Naive thymus-derived CD4-positive, alpha-beta T cell (primary cell): ENCODE data around the gene C1orf159. TPM values are rescaled to one million over a fixed set of nuclear protein-coding genes. Genes with fewer than 3 reads are reported as not detected.

ENCODE experiments used
- ATAC-seq: fragments of 150-1000 bp; cut with Tn5 transposase; 2 replicates; pipeline ENCODE4 v1.10.0; 2021; ENCODE audit warnings: mild to moderate bottlenecking, moderate library complexity
- CTCF ChIA-PET: fragments of 350-600 bp; sonication (Branson Sonifier 250); formaldehyde crosslinking; loops from one replicate; lab custom pipeline; 2021; ENCODE audit warnings: antibody characterized with exemption; lab: Charles Lee
- POLR2A ChIA-PET: fragments of 350-600 bp; sonication (Branson Sonifier 250); formaldehyde crosslinking; loops from one replicate; lab custom pipeline; 2021; ENCODE audit warnings: antibody characterized with exemption, inconsistent platforms; lab: Charles Lee
- DNase-seq, 9 donors: peaks; one replicate each; pipeline versions ENCODE4 v3.0.0 to v3.0.0-alpha.2; 2020 to 2022; ENCODE audit warnings: mixed read lengths in 1 of 9
- H3K27ac ChIP-seq: one replicate; pipeline ENCODE4 v1.7.0; 2013; ENCODE audit warnings: mild to moderate bottlenecking, low read depth, low read length, moderate library complexity
- H3K27me3 ChIP-seq, 2 donors: one replicate each; pipeline ENCODE4 v1.7.0; 2013; ENCODE audit warnings: low read length in 2 of 2, mild to moderate bottlenecking in 2 of 2, moderate library complexity in 2 of 2; ENCODE audit not compliant: control insufficient read depth in 2 of 2, insufficient read depth in 2 of 2
- H3K36me3 ChIP-seq, 3 experiments: 1 replicate in 2 of 3; 2 replicates in 1 of 3; pipeline ENCODE4 v1.7.0; 2013; ENCODE audit warnings: low read length in 3 of 3, mild to moderate bottlenecking in 3 of 3, moderate library complexity in 1 of 3; ENCODE audit not compliant: insufficient read depth in 3 of 3, control insufficient read depth in 2 of 3
- H3K4me1 ChIP-seq, 2 donors: one replicate each; pipeline ENCODE4 v1.7.0; 2013; ENCODE audit warnings: low read length in 2 of 2, mild to moderate bottlenecking in 2 of 2, moderate library complexity in 1 of 2; ENCODE audit not compliant: control insufficient read depth in 2 of 2, insufficient read depth in 2 of 2
- H3K4me3 ChIP-seq: 2 replicates; pipeline ENCODE4 v1.7.0; 2013; ENCODE audit warnings: mild to moderate bottlenecking, low read length
- H3K9me3 ChIP-seq, 3 experiments: 1 replicate in 2 of 3; 2 replicates in 1 of 3; pipeline ENCODE4 v1.7.0; 2013; ENCODE audit warnings: low read length in 3 of 3; ENCODE audit not compliant: control insufficient read depth in 2 of 3
- H3K27ac Mint-ChIP-seq, 9 donors: one replicate each; pipeline ENCODE4 v1.8.0; 2020 to 2022; ENCODE audit warnings: mixed read lengths in 9 of 9, mild to moderate bottlenecking in 8 of 9, moderate library complexity in 5 of 9, inconsistent platforms in 2 of 9
- H3K27me3 Mint-ChIP-seq, 5 donors: one replicate each; pipeline ENCODE4 v1.8.0; 2021 to 2022; ENCODE audit warnings: mixed read lengths in 5 of 5, mild to moderate bottlenecking in 1 of 5
- H3K36me3 Mint-ChIP-seq, 5 donors: one replicate each; pipeline ENCODE4 v1.8.0; 2020 to 2022; ENCODE audit warnings: mixed read lengths in 5 of 5, mild to moderate bottlenecking in 3 of 5, inconsistent platforms in 1 of 5
- H3K4me1 Mint-ChIP-seq, 7 donors: one replicate each; pipeline ENCODE4 v1.8.0; 2020 to 2022; ENCODE audit warnings: mixed read lengths in 7 of 7, mild to moderate bottlenecking in 3 of 7, inconsistent platforms in 1 of 7
- H3K4me3 Mint-ChIP-seq, 10 donors: one replicate each; pipeline ENCODE4 v1.8.0; 2020 to 2022; ENCODE audit warnings: mild to moderate bottlenecking in 10 of 10, mixed read lengths in 10 of 10, moderate library complexity in 6 of 10, inconsistent platforms in 2 of 10
- H3K9me3 Mint-ChIP-seq, 11 donors: one replicate each; pipeline ENCODE4 v1.8.0; 2020 to 2022; ENCODE audit warnings: mixed read lengths in 11 of 11, mild to moderate bottlenecking in 4 of 11, inconsistent platforms in 1 of 11, moderate library complexity in 1 of 11
- intact Hi-C, 2 donors: fragments of 100-400 bp; cut with micrococcal nuclease; formaldehyde crosslinking; loops; one replicate each; pipeline ENCODE4 v1.15.1; 2023
- polyA plus RNA-seq, 2 donors: library from polyadenylated mRNA; unstranded; fragments of 300-500 nt; fragmentation: Illumina TruSeq; gene quantifications; one replicate each; pipeline ENCODE4 v1.2.3, GENCODE V29; 2021
- total RNA-seq, 6 experiments: library from RNA in 5 of 6; stranded (reverse) in 5 of 6; gene quantifications; 1 replicate in 5 of 6; 2 replicates in 1 of 6; pipeline ENCODE4 v1.2.3 and lab custom pipeline; 2021 to 2026

The C1orf159 gene
- total and polyA plus RNA-seq, 7 experiments from 2014 or later: 6.4 to 21.9 (median 19.2) TPM

GRCh38 chr1:1037366-1038327 is 78.2 kb downstream of the C1orf159 start:
- ATAC-seq (no peak), DNase-seq (no peak)
- Mint-ChIP-seq H3K4me1 (peaks cover 5 to 18% (median 15%) of the 10 kb centered on the region in 7 donors), H3K36me3 (peaks cover 0 to 3% (median 0%) of the 10 kb centered on the region in 5 donors), H3K4me3 (peak overlapping the region in 1 of 10 donors; percentile 7), H3K27me3 (peaks cover 3 to 33% (median 5%) of the 10 kb centered on the region in 5 donors), H3K9me3 (no peaks in the 10 kb centered on the region), H3K27ac (no peak overlapping the region)
- Histone ChIP-seq H3K9me3 (no peaks in the 10 kb centered on the region), H3K4me1 (peaks cover 6 to 16% of the 10 kb centered on the region in 2 donors), H3K27ac (no peak overlapping the region), H3K27me3 (peaks cover 0 to 9% of the 10 kb centered on the region in 2 donors), H3K36me3 (no peaks in the 10 kb centered on the region), H3K4me3 (no peak overlapping the region)
- ChIA-PET CTCF (interaction anchor here (0.6 to 1.2 kb wide), 2 partner anchors 53 to 306 kb away, joined by 3 to 4 read pairs; no protein-coding TSS in a partner anchor), POLR2A (interaction anchor here (1.2 to 1.7 kb wide), 2 partner anchors 16 to 24 kb away, joined by 5 read pairs; partner anchors contain the start of gene ISG15)
- intact Hi-C loops: no loop called here

GRCh38 chr1:1035291-1035943 is 80.5 kb downstream of the C1orf159 start:
- Histone ChIP-seq H3K27ac (no peak overlapping the region), H3K4me1 (peaks cover 6 to 20% of the 10 kb centered on the region in 2 donors), H3K27me3 (peaks cover 0 to 16% of the 10 kb centered on the region in 2 donors), H3K9me3 (no peaks in the 10 kb centered on the region), H3K36me3 (no peaks in the 10 kb centered on the region), H3K4me3 (no peak overlapping the region)
- peaks cover 5 to 23% (median 18%) of the 10 kb centered on the region in 7 donors for H3K4me1 Mint-ChIP-seq
- no peak for ATAC-seq
- CTCF ChIA-PET: no interaction called here
- H3K36me3 Mint-ChIP-seq: peaks cover 0 to 3% (median 0%) of the 10 kb centered on the region in 5 donors
- no peaks in the 10 kb centered on the region for H3K9me3 Mint-ChIP-seq
- POLR2A ChIA-PET: no interaction called here
- peak overlapping the region in 2 of 10 donors; percentile 7 to 28 for H3K4me3 Mint-ChIP-seq
- peaks cover 3 to 39% (median 14%) of the 10 kb centered on the region in 5 donors for H3K27me3 Mint-ChIP-seq
- no peak overlapping the region for H3K27ac Mint-ChIP-seq
- intact Hi-C loops: no loop called here
- DNase-seq: no peak

GRCh38 chr1:1034439-1034781 is 81.5 kb downstream of the C1orf159 start:
- Histone ChIP-seq H3K27me3 (peaks cover 0 to 16% of the 10 kb centered on the region in 2 donors), H3K36me3 (no peaks in the 10 kb centered on the region), H3K27ac (no peak overlapping the region), H3K9me3 (no peaks in the 10 kb centered on the region), H3K4me3 (no peak overlapping the region), H3K4me1 (peaks cover 0 to 11% of the 10 kb centered on the region in 2 donors)
- Mint-ChIP-seq H3K36me3 (peaks cover 0 to 3% (median 0%) of the 10 kb centered on the region in 5 donors), H3K4me3 (peak overlapping the region in 8 of 10 donors; percentile 29 to 79 (median 58)), H3K4me1 (peaks cover 5 to 18% (median 10%) of the 10 kb centered on the region in 7 donors), H3K27ac (no peak overlapping the region), H3K9me3 (no peaks in the 10 kb centered on the region), H3K27me3 (peaks cover 3 to 35% (median 14%) of the 10 kb centered on the region in 5 donors)
- intact Hi-C loops: loop anchor here in 1 of 2 donors (5.0 kb wide), 1 partner anchor 238 kb away; the partner anchor contains the start of gene UBE2J2
- DNase-seq (no peak), ATAC-seq (no peak)
- ChIA-PET POLR2A (no interaction called here), CTCF (interaction anchor here (3.6 kb wide), 1 partner anchor 29 kb away, joined by 16 read pairs; no protein-coding TSS in a partner anchor)

GRCh38 chr1:1033731-1034438 is 82.0 kb downstream of the C1orf159 start:
- ATAC-seq (no peak), DNase-seq (peak in 1 of 9 donors; percentile 40)
- Mint-ChIP-seq H3K36me3 (peaks cover 0 to 3% (median 0%) of the 10 kb centered on the region in 5 donors), H3K27ac (no peak overlapping the region), H3K9me3 (no peaks in the 10 kb centered on the region), H3K4me1 (peaks cover 5 to 14% (median 7%) of the 10 kb centered on the region in 7 donors), H3K27me3 (peaks cover 3 to 30% (median 14%) of the 10 kb centered on the region in 5 donors), H3K4me3 (peak overlapping the region in 8 of 10 donors; percentile 29 to 79 (median 57))
- Histone ChIP-seq H3K4me1 (peaks cover 0 to 5% of the 10 kb centered on the region in 2 donors), H3K27ac (no peak overlapping the region), H3K27me3 (peaks cover 0 to 16% of the 10 kb centered on the region in 2 donors), H3K9me3 (no peaks in the 10 kb centered on the region), H3K4me3 (no peak overlapping the region), H3K36me3 (no peaks in the 10 kb centered on the region)
- CTCF ChIA-PET: interaction anchor here (2.2 to 3.6 kb wide), 2 partner anchors 16 to 29 kb away, joined by 9 to 16 read pairs; no protein-coding TSS in a partner anchor
- POLR2A ChIA-PET: no interaction called here
- intact Hi-C loops: loop anchor here (1.0 to 5.0 kb wide), 12 partner anchors 14 to 407 kb away; partner anchors contain the start of genes C1orf159 (in 2 of the 2), AGRN (in 1 of the 2), ISG15 (in 1 of the 2) and UBE2J2 (in 1 of the 2)

- intact Hi-C loops: loop anchor here (1.0 to 5.0 kb wide), 12 partner anchors 13 to 408 kb away; partner anchors contain the start of genes C1orf159 (in 2 of the 2), AGRN (in 1 of the 2), ISG15 (in 1 of the 2) and UBE2J2 (in 1 of the 2)
- H3K4me3 ChIP-seq: peak overlapping the region; percentile 43
- H3K27me3 ChIP-seq: peaks cover 0 to 16% of the 10 kb centered on the region in 2 donors
- ChIA-PET CTCF (interaction anchor here (2.2 to 3.6 kb wide), 2 partner anchors 16 to 30 kb away, joined by 9 to 16 read pairs; no protein-coding TSS in a partner anchor), POLR2A (interaction anchor here (0.7 kb wide), 1 partner anchor 141 kb away, joined by 3 read pairs; the partner anchor contains the start of gene TTLL10)
- ATAC-seq (peak; percentile 94), DNase-seq (peak; percentile 67 to 93 (median 79))
- no peak overlapping the region for H3K27ac ChIP-seq
- no peaks in the 10 kb centered on the region for H3K9me3 ChIP-seq
- no peaks in the 10 kb centered on the region for H3K9me3 Mint-ChIP-seq
- H3K36me3 Mint-ChIP-seq: no peaks in the 10 kb centered on the region
- H3K4me1 Mint-ChIP-seq: peaks cover 0 to 8% (median 6%) of the 10 kb centered on the region in 7 donors
- peaks cover 0 to 5% of the 10 kb centered on the region in 2 donors for H3K4me1 ChIP-seq
- H3K36me3 ChIP-seq: no peaks in the 10 kb centered on the region
- peak overlapping the region in 7 of 10 donors; percentile 39 to 76 (median 62) for H3K4me3 Mint-ChIP-seq
- H3K27me3 Mint-ChIP-seq: peaks cover 3 to 23% (median 14%) of the 10 kb centered on the region in 5 donors
- H3K27ac Mint-ChIP-seq: peak overlapping the region in 1 of 9 donors; percentile 52
Measured at GRCh38 chr1:1033009-1033587, 82.8 kb downstream of the C1orf159 start.
